Effector memory CD4-positive, alpha-beta T cell (primary cell): ENCODE data around the gene SIMC1.
A peak's percentile ranks its signal among the peaks of the same experiment; 100 is the strongest.
"Not testable (repeated sequence)": the region's sequence is repeated elsewhere in the genome, so short reads cannot be mapped to it uniquely, and the experiment has no call there.

Experiments
- DNase-seq, 3 donors: peaks; one replicate each; pipeline ENCODE4 v3.0.0-alpha.2; 2020
- H3K27ac ChIP-seq: 2 replicates; pipeline ENCODE4 v1.7.0; 2013; ENCODE audit warnings: mild to moderate bottlenecking, low read length, moderate library complexity; ENCODE audit not compliant: insufficient read depth, poor library complexity, severe bottlenecking
- H3K27me3 ChIP-seq: replicated peaks from 2 replicates; pipeline ENCODE4 v1.7.0; 2013; ENCODE audit warnings: mild to moderate bottlenecking, low read length; ENCODE audit not compliant: insufficient read depth, control insufficient read depth, poor library complexity, severe bottlenecking
- H3K36me3 ChIP-seq: 2 replicates; pipeline ENCODE4 v1.7.0; 2013; ENCODE audit warnings: mild to moderate bottlenecking, low read length, moderate library complexity; ENCODE audit not compliant: control insufficient read depth, insufficient read depth
- H3K4me1 ChIP-seq: 2 replicates; pipeline ENCODE4 v1.7.0; 2013; ENCODE audit warnings: low read length, mild to moderate bottlenecking; ENCODE audit not compliant: control insufficient read depth, insufficient read depth, poor library complexity, severe bottlenecking
- H3K4me3 ChIP-seq: 2 replicates; pipeline ENCODE4 v1.7.0; 2013; ENCODE audit warnings: low read length, low read depth, mild to moderate bottlenecking; ENCODE audit not compliant: insufficient read depth, poor library complexity, severe bottlenecking
- H3K9me3 ChIP-seq: 2 replicates; pipeline ENCODE4 v1.7.0; 2013; ENCODE audit warnings: mild to moderate bottlenecking, low read length, moderate library complexity; ENCODE audit not compliant: control insufficient read depth

The SIMC1 gene

DNA sequence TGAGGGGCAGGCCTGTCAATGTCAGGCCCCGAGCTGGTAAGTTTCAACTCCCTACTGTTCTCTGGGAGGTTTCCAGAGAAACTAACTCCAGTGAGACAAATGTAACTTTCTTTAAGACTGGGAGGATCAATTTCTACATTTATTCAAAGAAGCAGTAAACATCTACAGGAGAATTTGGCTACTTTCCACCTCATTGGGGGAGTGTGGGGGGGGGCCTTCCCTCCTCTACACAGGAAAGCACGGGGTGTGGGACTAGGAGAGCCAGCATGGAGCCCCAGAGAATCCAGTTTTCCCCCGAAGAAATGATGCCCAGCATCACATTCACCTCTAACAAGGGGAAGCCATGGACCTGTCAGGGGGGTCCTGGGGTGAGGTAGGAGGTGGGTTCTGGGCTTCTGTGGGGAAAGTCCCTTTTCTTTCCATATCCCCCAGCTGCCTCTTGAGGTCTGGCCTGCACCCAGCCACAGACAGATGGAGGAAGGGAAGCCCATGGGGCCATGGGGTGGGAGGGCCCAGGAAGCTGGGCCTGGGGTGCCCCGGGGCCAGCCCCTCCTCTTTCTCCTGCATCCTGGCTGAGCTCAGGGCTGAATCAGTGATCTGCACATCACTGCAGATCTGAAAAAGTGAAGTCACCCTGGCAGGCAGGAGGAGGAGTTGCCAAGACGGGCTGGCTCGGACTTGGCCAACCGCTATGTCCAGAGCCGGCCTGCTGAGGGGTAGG lies 42.6 kb upstream of the SIMC1 start:
- H3K9me3 ChIP-seq, H3K4me1 ChIP-seq, H3K27me3 ChIP-seq: not testable (repeated sequence)

GRCh38 chr5:176196781-176197180 lies 41.4 kb upstream of the SIMC1 start:
- H3K27ac ChIP-seq, H3K36me3 ChIP-seq, H3K27me3 ChIP-seq, H3K4me3 ChIP-seq, DNase-seq, H3K4me1 ChIP-seq, H3K9me3 ChIP-seq: not testable (repeated sequence)

More for the DNA sequence above, 42.6 kb upstream of the SIMC1 start:
- H3K4me3 ChIP-seq, H3K27ac ChIP-seq, H3K36me3 ChIP-seq, DNase-seq: not testable (repeated sequence)

- not testable (repeated sequence) for H3K27ac ChIP-seq, H3K27me3 ChIP-seq, H3K4me1 ChIP-seq, H3K36me3 ChIP-seq, H3K4me3 ChIP-seq, H3K9me3 ChIP-seq, DNase-seq
These were observed 40.9 kb upstream of the SIMC1 start for GRCh38 chr5:176197234-176197858.

DNA sequence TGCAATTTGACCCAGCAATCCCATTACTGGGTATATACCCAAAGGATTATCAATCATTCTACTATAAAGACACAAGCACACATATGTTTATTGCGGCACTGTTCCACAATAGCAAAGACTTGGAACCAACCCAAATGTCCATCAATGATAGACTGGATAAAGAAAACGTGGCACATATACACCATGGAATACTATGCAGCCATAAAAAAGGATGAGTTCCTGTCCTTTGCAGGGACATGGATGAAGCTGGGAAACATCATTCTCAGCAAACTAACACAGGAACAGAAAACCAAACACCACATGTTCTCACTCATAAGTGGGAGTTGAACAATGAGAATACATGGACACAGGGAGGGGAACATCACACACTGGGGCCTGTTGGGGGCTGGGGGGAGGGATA lies 39.9 kb upstream of the SIMC1 start:
- H3K27me3 ChIP-seq, H3K36me3 ChIP-seq, H3K4me1 ChIP-seq, H3K9me3 ChIP-seq, H3K27ac ChIP-seq, DNase-seq, H3K4me3 ChIP-seq: not testable (repeated sequence)

- H3K27me3 ChIP-seq, DNase-seq, H3K27ac ChIP-seq, H3K4me1 ChIP-seq, H3K9me3 ChIP-seq, H3K36me3 ChIP-seq: not testable (repeated sequence)
- peak overlapping the region; percentile 29 for H3K4me3 ChIP-seq
These were observed 39.1 kb upstream of the SIMC1 start for GRCh38 chr5:176198991-176199733.

- H3K36me3 ChIP-seq, H3K9me3 ChIP-seq, H3K4me3 ChIP-seq, DNase-seq, H3K4me1 ChIP-seq, H3K27ac ChIP-seq, H3K27me3 ChIP-seq: not testable (repeated sequence)
These were observed 38.3 kb upstream of the SIMC1 start for GRCh38 chr5:176199803-176200399.

GRCh38 chr5:176201811-176202210 lies 36.4 kb upstream of the SIMC1 start:
- H3K27ac ChIP-seq, result no peak overlapping the region
- DNase-seq, result no peak
- H3K4me3 ChIP-seq, result no peak overlapping the region
- no peaks in the 10 kb centered on the region for H3K9me3 ChIP-seq
- peaks cover 7% of the 10 kb centered on the region for H3K27me3 ChIP-seq
- H3K4me1 ChIP-seq, result no peaks in the 10 kb centered on the region
- no peaks in the 10 kb centered on the region for H3K36me3 ChIP-seq

GRCh38 chr5:176203086-176203485 lies 35.1 kb upstream of the SIMC1 start:
- no peak for DNase-seq
- Histone ChIP-seq H3K9me3 (no peaks in the 10 kb centered on the region), H3K36me3 (no peaks in the 10 kb centered on the region), H3K27ac (no peak overlapping the region), H3K27me3 (peaks cover 7% of the 10 kb centered on the region), H3K4me1 (no peaks in the 10 kb centered on the region), H3K4me3 (no peak overlapping the region)

DNA sequence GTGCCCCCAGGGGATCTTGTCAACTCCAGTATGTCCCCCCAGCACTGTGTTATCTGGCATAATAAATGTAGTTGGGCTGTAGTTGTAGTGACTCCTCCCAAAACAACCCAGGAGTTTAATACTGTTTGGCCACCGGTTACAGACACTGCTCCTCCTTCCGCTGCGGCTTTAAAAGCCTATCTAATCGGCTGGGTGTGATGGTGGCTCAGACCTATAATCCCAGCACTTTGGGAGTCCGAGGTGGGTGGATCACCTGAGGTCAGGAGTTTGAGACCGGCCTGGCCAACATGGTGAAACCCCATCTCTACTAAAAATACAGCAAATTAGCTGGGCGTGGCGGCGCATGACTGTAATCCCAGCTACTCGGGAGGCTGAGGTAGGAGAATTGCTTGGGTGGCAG lies 34.7 kb upstream of the SIMC1 start:
- not testable (repeated sequence) for H3K27ac ChIP-seq, H3K27me3 ChIP-seq, H3K4me1 ChIP-seq, DNase-seq, H3K4me3 ChIP-seq, H3K9me3 ChIP-seq, H3K36me3 ChIP-seq
